Skin epidermis (tissue), 12 donors: ENCODE data around the gene WASF3.

Experiments used
- H3K27ac ChIP-seq, 21 experiments: fragments of 200-600 bp; sonication (generic) in 11 of 21; one replicate each; pipeline ENCODE4 v1.5.0; 2020; ENCODE audit warnings: mild to moderate bottlenecking in 3 of 21, inconsistent platforms in 2 of 21, moderate library complexity in 2 of 21
- H3K4me3 ChIP-seq, 7 experiments: fragments of 200-600 bp; sonication (generic) in 2 of 7; one replicate each; pipeline ENCODE4 v1.5.0; 2020; ENCODE audit warnings: inconsistent platforms in 2 of 7, mild to moderate bottlenecking in 2 of 7, moderate library complexity in 1 of 7

Gene WASF3, protein sequence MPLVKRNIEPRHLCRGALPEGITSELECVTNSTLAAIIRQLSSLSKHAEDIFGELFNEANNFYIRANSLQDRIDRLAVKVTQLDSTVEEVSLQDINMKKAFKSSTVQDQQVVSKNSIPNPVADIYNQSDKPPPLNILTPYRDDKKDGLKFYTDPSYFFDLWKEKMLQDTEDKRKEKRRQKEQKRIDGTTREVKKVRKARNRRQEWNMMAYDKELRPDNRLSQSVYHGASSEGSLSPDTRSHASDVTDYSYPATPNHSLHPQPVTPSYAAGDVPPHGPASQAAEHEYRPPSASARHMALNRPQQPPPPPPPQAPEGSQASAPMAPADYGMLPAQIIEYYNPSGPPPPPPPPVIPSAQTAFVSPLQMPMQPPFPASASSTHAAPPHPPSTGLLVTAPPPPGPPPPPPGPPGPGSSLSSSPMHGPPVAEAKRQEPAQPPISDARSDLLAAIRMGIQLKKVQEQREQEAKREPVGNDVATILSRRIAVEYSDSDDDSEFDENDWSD

DNA sequence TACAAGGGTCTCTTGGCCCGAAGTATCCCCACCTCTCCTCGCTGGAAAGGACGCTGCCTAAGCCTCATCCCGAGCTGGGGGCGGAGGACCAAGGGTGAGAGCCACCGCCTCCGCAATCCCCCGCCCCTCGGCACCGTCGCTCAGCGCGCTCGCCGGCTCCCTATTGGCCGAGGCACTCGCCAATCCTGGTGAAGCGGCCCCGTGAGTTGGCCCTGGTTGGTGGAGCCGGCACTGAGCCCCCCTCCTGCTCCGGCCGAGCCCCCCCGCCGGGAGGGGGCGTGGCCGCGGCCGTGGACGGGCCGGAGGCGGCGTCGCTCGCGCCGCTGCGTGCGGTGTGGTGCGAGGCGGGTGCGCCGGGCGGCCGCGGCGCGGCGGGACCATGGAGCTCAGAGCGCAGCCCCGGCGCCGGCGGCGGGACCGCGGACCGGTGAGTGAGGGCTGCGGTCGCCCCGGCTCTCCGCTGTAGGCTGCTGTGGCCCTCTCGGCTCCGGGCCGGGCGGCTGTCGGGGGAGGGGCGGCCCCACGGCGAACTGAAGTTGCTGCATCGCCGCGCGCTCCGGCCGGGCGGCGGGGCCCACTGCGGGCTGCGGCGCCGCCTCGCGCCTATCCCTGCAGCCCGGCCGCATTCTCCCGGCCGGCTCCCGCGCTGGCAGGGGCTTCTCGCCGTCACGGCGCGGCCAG, at the start of gene WASF3:
Gene WASF3 (plus strand): TSS at position 291 of the 681 bp plus-strand sequence. CDS start 84,588 bp downstream, outside the sequence.
- Histone ChIP-seq H3K27ac (peak within 1 kb of the TSS in 11 of 21 experiments; percentile 11 to 74 (median 52)), H3K4me3 (peak within 1 kb of the TSS; percentile 45 to 62 (median 56))

DNA sequence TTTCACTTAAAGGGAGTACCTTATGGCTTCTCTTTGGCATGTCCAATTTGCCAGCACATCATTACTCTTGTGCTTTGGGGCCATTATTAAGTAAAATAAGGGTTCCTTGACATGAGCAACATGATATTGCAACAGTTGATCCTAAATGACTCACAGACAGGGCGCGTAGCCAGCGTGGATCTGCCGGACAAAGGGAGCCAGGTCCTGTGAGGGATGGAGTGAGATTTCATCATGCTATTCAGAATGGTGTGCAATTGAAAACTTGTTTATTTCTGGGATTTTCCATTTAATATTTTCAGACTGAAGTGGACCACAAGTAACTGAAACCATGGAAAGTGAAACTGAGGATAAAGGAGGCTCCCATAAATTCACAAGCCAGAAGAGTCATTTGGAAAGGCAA, 48.6 kb upstream of the WASF3 start:
- Histone ChIP-seq H3K27ac (peak overlapping the region in 1 of 21 experiments; percentile 7), H3K4me3 (no peak overlapping the region)

DNA sequence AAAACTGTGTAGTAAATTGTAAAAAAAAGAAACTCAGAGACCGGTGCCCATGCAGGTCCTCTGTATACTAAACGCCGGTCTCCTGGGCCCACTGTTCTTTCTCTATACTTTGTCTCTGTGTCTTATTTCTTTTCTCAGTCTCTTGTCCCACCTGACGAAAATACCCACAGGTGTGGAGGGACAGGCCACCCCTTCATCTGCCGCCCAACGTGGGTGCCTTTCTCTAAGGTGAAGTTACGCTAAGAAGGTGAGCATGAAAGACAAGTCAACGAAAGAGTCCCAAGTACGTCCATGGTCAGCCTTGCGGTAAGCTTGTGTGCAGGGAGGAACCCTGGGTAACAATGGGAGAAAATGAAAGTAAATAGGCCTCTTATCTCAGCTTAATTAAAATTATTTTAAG, 48.0 kb upstream of the WASF3 start:
- Histone ChIP-seq H3K4me3 (no peak overlapping the region), H3K27ac (peak overlapping the region in 1 of 21 experiments; percentile 7)

DNA sequence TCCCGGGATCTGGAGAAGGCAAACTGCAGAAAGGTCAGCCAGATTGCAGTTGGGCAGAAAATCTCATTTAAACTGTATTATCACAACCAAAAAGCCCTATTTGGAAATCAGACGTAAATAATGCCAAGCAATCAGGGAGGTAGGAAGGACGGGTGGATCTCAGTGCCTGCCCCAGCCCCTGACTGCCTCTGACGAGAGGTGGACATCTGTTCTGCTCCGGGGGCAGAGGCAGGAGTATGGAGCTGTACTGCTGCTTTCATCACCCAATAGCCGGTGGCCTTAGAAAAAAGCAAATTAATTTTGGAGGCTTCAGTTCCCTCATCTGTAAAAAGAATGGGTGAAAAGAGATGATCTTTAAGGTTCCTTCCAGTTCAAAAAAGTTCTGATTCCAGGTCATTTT, 43.6 kb upstream of the WASF3 start:
- H3K27ac ChIP-seq = no peak overlapping the region

DNA sequence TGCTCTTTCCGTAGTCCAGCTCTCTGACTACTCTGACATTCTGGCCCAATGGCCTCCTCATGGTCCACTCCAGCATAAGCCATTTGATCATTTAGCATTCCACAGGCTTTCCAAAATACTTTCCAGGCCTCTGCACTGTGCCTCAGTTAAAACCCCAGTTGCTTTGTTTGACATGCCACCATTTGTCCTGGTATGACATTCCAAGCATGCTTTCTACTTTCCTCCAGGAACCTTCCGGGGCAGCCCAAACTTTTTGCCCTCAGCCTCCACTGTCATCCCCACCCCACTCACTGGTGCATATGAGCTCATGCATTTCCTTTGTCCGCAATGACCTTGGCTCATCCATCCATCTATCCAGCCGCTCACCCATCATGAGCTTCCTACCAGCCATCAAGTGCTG, 41.8 kb upstream of the WASF3 start:
- no peak overlapping the region for H3K4me3 ChIP-seq
- H3K27ac ChIP-seq = no peak overlapping the region

More for the DNA sequence above, 43.6 kb upstream of the WASF3 start:
- H3K4me3 ChIP-seq = no peak overlapping the region

DNA sequence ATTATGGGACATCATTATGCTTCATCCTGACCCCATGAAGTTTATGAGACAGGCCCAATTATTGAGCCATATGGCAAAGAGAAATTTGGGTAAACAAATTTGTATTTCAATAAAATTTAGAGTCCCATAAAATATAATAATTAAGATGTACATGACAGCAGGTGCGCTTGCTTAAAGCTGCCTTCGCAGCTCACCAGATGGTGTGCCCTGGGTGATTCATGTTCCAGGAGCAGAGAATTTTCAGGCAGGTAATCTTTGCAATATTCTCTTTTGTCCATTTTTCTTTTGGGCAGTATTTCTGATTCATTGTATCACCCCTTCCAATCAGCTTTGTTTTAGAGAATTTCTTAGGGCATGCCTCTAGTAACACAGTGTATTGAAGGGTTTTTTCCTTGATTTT, 39.5 kb upstream of the WASF3 start:
- no peak overlapping the region for H3K4me3 ChIP-seq

DNA sequence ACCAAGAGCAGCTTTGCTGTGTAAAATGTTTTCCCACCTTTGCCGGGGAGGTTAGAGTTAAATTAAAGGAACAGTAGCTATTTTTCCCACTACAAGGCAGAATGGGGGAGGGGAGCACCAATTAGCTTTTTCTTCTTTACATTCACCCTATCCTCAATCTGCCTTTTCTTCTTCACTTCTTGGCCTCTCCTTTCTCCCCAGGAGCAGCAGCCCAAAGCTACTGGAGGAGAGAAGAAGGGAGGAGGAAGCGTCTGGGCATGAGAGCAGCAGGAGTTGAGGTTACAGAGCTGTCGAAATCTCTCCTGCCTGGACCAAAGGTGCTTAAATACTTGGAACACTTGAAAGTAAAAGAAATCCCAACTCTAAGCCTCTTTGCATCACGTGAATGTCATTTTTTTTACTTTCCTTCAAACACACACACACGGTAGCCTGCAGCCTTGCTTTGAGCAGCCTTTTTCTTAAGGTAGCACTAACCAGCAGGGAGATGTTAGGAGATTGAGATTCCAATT, 39.0 kb upstream of the WASF3 start:
- H3K27ac ChIP-seq = no peak overlapping the region
- H3K4me3 ChIP-seq = no peak overlapping the region

More for the DNA sequence above, 39.5 kb upstream of the WASF3 start:
- H3K27ac ChIP-seq = no peak overlapping the region

DNA sequence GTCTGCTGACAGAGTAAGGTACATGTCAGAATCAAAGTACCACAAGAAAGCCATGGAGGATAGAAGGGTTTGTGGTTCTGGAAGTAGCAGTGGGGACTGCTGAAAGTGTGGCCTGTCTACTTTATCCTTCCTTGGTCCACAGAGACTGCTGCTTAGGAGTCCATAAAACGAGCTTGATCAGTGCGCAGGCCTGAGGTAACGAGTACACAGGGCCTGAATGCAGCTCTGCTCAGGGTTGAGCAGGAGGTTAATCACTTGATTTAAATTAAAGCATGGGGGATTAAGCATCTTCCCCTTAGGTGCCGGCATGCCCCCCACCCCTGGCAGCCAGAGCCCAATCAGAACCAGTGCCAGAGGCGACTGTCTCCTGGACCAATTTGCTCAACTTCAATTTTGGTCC, 34.9 kb upstream of the WASF3 start:
- H3K4me3 ChIP-seq = no peak overlapping the region

DNA sequence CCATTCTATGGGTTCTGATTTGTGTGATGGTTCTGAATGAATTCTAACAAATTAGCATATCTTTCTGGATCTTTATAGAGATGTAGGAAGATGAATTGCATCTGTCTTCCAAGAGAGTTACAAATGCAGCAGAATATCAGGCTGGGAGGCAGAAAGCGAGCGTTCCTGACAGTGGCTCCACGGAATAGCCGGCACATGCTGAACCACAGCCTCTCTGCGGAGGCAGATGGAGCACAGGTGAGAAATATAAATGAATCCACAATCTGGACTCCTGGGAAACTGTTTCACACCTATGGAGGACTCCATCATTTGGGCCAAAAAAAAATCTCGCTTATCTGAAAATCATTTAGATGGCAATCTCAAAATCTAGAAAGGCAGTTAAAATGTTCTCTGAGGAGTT, 34.5 kb upstream of the WASF3 start:
- no peak overlapping the region for H3K27ac ChIP-seq
- no peak overlapping the region for H3K4me3 ChIP-seq

More for the DNA sequence above, 34.9 kb upstream of the WASF3 start:
- no peak overlapping the region for H3K27ac ChIP-seq

DNA sequence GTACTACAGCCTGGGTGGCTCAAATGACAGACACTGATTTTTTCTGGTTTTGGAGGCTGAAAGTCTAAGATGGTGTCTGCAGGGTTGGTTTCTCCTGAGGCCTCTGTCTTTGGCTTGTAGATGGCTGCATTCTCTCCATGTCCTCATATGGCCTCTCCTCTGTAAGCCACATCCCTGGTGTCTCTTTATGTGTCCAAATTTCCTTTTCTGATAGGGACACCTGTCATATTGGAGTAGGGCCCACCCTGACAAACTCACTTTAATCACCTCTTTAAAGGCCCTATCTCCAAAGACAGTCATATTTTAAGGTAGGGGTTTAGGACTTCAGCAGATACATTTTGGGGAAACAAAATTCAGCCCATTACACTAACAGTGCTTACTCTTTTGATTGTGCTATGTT, 32.0 kb upstream of the WASF3 start:
- Histone ChIP-seq H3K27ac (no peak overlapping the region), H3K4me3 (no peak overlapping the region)

DNA sequence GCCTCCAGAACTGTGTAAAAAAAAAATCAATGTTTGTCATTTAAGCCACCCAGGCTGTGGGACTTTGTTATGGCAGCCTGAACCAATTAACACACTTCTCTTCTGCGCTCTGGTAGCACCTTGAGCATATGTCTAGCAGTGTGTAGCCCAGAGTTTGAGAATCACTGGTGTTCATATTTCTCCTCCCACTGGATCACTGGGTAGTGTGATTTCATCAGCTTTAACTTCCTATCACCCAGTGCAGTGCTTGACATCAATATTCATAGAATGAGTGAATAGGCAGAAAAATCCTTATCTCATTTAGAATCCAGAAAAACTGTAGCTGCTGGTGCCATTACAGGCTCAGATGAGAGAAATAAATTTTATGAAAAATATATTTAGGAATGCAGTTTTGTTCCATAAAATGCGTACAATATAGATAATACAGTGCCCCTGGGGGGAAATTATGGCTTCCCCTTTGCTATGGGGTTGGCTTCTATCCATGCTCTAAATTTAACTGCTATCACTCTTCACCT, 30.7 kb upstream of the WASF3 start:
- H3K4me3 ChIP-seq = no peak overlapping the region
- no peak overlapping the region for H3K27ac ChIP-seq

DNA sequence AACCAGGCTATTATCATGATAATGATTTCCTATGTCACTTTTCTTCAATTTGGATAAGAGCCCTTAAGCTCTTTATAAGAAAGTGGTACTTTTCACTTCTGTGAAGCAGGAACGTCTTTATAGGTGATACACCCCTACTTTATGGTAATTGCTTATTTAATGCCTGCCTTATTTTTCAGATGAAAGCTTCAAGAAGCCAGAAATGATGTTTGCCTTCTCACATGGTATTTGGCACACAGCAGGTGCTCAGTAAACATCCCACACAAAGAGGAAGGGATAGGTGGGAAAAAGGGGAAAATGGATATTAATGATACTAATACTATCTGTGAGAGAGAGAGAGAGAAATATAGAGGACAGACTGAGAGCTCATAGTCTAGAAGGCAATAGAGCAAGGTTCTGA, 29.0 kb upstream of the WASF3 start:
- Histone ChIP-seq H3K4me3 (no peak overlapping the region), H3K27ac (no peak overlapping the region)

DNA sequence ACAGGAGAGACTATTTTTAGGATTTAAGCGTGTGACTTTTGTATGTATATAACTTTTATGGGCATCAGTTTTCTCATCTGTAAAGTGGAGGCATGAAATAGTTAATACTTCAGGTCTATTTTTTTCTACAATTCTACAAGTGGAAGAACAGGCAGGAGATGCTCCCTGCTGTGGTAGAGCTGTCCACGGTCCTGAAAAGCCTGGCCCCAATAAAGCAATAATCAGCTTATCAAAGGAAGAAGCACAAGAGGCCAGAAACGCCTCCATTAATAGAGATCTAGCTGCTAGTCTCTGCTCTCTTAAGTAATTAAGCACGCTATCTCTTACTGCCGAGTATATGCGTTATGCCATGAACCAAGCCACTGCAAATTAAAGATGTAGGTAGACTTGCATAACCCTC, 28.0 kb upstream of the WASF3 start:
- Histone ChIP-seq H3K4me3 (no peak overlapping the region), H3K27ac (no peak overlapping the region)

DNA sequence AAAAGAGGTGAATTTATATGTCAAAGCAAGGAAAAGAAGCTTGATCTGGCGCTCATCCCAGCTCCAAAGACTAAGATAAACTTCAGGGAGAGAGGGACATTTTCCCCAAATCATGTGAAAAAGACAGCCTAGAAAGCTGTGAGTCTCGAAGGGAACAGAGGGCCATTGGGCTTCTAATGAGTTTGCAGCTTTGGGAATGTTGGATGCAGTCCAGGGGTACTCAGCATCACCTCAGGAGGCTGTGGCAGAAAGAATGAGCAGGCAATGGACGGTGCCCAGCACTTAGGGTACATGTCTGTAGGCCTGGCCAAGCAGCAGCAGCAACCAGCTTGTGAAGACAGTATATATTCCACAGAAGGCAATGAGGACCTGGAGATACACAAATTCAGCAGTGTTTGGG, 25.7 kb upstream of the WASF3 start:
- Histone ChIP-seq H3K4me3 (no peak overlapping the region), H3K27ac (no peak overlapping the region)

DNA sequence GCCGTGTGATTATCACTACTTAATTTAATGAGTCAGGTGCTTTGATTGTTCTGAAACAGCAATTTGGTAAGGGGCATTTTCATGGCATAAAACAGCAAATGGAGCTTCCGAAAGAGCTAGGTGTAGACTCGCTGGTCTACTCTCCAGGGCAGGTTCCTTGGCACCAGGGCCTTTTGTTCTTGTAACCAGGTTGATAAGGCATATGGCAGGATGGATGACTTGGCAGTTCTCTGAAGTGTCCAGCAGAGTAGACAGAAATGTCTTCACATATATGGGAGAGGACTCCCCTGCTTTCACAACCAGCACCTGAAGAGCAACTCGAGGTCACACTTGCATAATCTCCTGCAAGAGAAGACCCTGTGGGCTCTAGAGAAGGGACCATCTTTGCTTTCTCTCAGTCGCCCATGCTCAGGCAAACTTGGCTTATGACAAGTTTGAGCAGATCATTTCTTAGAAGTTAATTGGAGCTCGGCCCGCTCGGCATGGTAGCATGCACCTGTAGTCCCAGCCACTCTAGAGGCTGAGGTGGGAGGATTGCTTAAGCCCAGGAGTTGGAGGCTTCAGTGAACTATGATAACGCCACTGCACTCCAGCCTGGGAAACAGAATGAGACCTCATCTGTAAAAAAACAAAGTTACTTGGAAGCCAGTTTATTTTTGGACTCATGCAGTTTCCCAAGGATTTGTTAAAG, 23.3 kb upstream of the WASF3 start:
- Histone ChIP-seq H3K4me3 (no peak overlapping the region), H3K27ac (no peak overlapping the region)

DNA sequence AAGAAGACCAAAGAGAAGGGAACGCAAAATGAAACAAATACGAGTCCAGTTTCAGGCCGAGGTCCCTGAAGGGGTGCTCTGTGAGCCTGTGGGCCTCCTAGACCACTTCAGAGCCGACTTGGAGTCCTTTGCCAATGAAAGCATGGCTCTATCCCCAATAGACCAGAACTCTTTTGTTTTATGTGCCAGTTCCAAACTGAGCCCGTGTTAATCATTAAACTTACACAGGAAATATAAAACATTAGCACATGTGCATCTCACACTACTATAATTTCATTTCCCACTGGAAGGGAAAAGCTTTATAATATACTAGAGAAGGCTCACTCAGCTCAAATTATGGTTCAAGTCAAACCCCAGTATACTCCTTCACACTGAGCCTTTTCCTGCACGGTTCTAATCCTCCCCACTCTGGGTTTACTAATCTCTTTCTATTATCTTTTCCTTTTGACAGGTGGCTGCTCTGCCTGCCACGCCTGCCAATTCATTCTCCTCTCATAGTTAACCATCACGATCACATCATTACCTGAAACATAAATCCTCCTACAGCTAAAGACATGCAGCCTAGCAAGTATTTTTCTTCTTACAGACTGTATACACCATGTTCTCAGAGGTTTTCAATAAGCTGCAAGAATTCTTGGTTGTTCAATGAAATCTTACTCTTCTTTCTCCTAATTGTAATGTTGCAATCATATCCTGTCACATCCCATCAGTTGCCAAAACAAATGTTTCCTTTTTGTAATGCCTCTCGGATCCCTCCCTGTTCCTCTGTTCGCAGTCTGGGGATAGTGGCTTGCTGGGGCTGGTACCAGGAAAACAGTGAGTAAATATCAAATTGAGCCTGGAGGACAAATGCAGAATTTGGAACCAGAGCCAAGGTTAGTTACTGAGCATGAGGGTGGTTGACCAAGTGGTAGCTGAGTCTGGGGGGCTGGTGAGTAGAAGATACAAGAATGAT, 18.8 kb upstream of the WASF3 start:
- peak overlapping the region in 2 of 21 experiments; percentile 16 to 20 for H3K27ac ChIP-seq
- H3K4me3 ChIP-seq = no peak overlapping the region

DNA sequence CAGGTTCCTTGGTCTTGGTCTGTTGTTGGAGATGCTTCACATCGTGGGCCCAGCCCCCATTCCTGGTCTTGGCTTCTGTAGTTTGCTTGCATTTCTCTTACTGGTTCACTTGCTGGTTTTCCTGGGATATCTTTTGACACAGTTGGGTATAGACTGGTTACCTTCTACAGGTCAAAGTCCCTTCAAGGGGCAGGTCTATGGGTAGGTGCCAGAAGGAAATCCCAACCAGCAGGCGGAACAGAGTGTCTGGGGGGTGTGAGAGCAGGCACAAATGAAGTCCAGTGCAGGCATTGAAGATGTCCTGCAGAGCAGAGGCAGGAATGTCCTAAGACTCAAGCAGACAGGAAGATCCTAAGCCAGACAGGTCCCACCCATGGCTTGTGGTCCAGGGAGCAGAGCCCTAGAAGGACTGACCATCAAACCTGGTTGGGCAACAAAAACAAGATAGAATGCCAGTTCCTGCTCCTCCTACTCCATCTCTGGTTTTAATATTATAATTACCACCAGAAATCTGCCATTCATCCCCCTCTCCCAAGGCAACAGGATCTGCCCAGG, 17.7 kb upstream of the WASF3 start:
- H3K4me3 ChIP-seq = no peak overlapping the region
- no peak overlapping the region for H3K27ac ChIP-seq

DNA sequence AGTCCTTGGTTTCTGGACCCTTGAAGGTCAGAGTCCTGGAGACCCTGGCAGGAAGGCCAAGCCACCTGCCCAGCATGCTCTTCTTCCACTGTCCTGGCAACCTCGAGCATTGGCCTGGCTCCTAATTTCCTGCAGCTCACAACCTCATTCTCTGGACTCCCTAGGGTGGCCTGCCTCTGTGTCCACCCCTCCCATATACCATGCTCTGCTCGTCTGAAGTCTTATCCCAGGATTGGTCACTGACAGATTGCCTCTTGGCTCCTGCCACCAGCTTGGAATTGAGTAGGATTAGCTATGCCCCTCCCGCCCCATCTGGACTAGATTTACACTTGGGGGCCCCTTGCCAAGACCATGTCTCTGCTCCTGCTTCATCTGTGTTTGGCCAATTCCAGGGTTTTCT, 17.1 kb upstream of the WASF3 start:
- Histone ChIP-seq H3K4me3 (no peak overlapping the region), H3K27ac (no peak overlapping the region)

DNA sequence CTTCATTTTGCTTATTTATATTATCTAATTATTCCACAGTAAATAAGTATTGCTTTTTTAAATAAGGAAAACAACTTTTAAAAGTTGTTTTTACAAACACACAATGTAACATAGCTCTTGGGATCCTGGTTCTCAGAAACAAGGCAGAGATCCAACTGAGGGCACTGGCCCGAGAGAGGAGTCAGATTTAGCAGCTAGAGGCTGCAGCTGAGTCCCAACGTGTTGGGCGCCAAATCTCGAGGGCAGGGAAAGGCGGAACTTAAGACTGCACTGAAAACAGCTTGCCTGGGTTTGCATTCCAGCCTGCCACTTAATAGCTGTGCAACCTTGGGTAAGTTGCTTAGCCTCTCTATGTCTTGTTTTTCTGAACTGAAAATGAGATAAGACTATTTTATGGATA, 16.4 kb upstream of the WASF3 start:
- Histone ChIP-seq H3K27ac (no peak overlapping the region), H3K4me3 (no peak overlapping the region)
